H1 (cell line): ENCODE measurements around the gene TMEM202. TPM values are rescaled to one million over a fixed set of nuclear protein-coding genes. Genes with fewer than 3 reads are reported as not detected.

Experiments
- CTCF ChIA-PET: fragments of 300-600 bp; sonication (Branson Sonifier 250); formaldehyde crosslinking; loops from one replicate; lab custom pipeline; 2021; ENCODE audit not compliant: partially characterized antibody; lab: Charles Lee
- POLR2A ChIA-PET: fragments of 300-600 bp; sonication (Branson Sonifier 250); formaldehyde crosslinking; loops from one replicate; lab custom pipeline; 2021; ENCODE audit warnings: inconsistent platforms; ENCODE audit not compliant: partially characterized antibody; lab: Charles Lee
- DNase-seq, 2 experiments: peaks; one replicate each; pipeline versions ENCODE4 v3.0.0 to v3.0.0-alpha.2; 2010 to 2022; ENCODE audit warnings: low spot score in 2 of 2, low read depth in 1 of 2, mixed read lengths in 1 of 2
- FAIRE-seq: peaks from 2 replicates; lab custom pipeline; 2011; peaks lifted over from hg19 to GRCh38; lab: Jason Lieb, UNC
- H2AFZ ChIP-seq: 2 replicates; pipeline ENCODE4 v1.8.1; 2012; ENCODE audit warnings: low read length, inconsistent platforms
- H2AK5ac ChIP-seq: 2 replicates; pipeline ENCODE4 v1.6.1; 2013; ENCODE audit warnings: low read depth, low read length
- H2BK120ac ChIP-seq: replicated peaks from 2 replicates; pipeline ENCODE3; 2013; ENCODE audit warnings: low read depth, low read length, inconsistent platforms
- H2BK12ac ChIP-seq: 2 replicates; pipeline ENCODE4 v1.6.1; 2013; ENCODE audit warnings: low read depth, low read length
- H2BK15ac ChIP-seq: 2 replicates; pipeline ENCODE4 v1.6.1; 2013; ENCODE audit warnings: low read length
- H2BK20ac ChIP-seq: 2 replicates; pipeline ENCODE4 v1.6.1; 2013; ENCODE audit warnings: low read length
- H2BK5ac ChIP-seq: 2 replicates; pipeline ENCODE4 v1.6.1; 2013; ENCODE audit warnings: low read depth, low read length
- H3K14ac ChIP-seq: 2 replicates; pipeline ENCODE4 v1.6.1; 2013; ENCODE audit warnings: inconsistent platforms; ENCODE audit not compliant: insufficient read length
- H3K18ac ChIP-seq: 2 replicates; pipeline ENCODE4 v1.6.1; 2013; ENCODE audit warnings: low read length; ENCODE audit errors: extremely low read depth
- H3K23ac ChIP-seq: 2 replicates; pipeline ENCODE4 v1.6.1; 2013; ENCODE audit warnings: inconsistent platforms; ENCODE audit not compliant: insufficient read length
- H3K23me2 ChIP-seq: 2 replicates; pipeline ENCODE4 v1.6.1; 2013; ENCODE audit warnings: low read depth, low read length
- H3K27ac ChIP-seq: 2 replicates; pipeline ENCODE4 v1.6.1; 2011; ENCODE audit warnings: low read depth, low read length, inconsistent platforms
- H3K27me3 ChIP-seq, 4 experiments: replicated peaks in 1 of 4; 1 replicate in 1 of 4; 2 replicates in 3 of 4; pipeline versions ENCODE4 v1.6.1 to v1.8.1; 2011 to 2013; ENCODE audit warnings: low read length in 3 of 4, mild to moderate bottlenecking in 3 of 4, inconsistent platforms in 2 of 4, mixed read lengths in 2 of 4, moderate library complexity in 1 of 4; ENCODE audit not compliant: control insufficient read depth in 3 of 4, insufficient read depth in 3 of 4; ENCODE audit errors: extremely low read depth in 1 of 4
- H3K36me3 ChIP-seq, 4 experiments: 2 replicates each; pipeline versions ENCODE4 v1.6.1 to v1.8.1; 2011 to 2013; ENCODE audit warnings: mild to moderate bottlenecking in 4 of 4, low read length in 3 of 4, moderate library complexity in 2 of 4, control low read depth in 1 of 4, inconsistent platforms in 1 of 4; ENCODE audit not compliant: insufficient read depth in 4 of 4, control insufficient read depth in 2 of 4
- H3K4ac ChIP-seq: replicated peaks from 2 replicates; pipeline ENCODE3; 2013; ENCODE audit warnings: low read length, low read depth, mixed read lengths, inconsistent platforms; ENCODE audit not compliant: insufficient read length
- H3K4me1 ChIP-seq, 4 experiments: replicated peaks in 1 of 4; 1 replicate in 1 of 4; 2 replicates in 3 of 4; pipeline versions ENCODE4 v1.6.1 to v1.8.1; 2011 to 2013; ENCODE audit warnings: low read length in 3 of 4, inconsistent platforms in 2 of 4, mixed read lengths in 1 of 4; ENCODE audit not compliant: insufficient read depth in 4 of 4, control insufficient read depth in 3 of 4
- H3K4me2 ChIP-seq, 2 experiments: 2 replicates each; pipeline versions ENCODE4 v1.6.1 to v1.8.1; 2011 to 2013; ENCODE audit warnings: low read depth in 2 of 2, low read length in 2 of 2, control low read depth in 1 of 2, inconsistent platforms in 1 of 2, mild to moderate bottlenecking in 1 of 2; ENCODE audit not compliant: insufficient read depth in 1 of 2
- H3K4me3 ChIP-seq, 4 experiments: fragments of 200-600, 300-600 bp in 1 of 4; sonication (generic), shearing (Covaris generic), sonication (Bioruptor Twin) in 1 of 4; 2 replicates each; pipeline versions ENCODE4 v1.5.1 to v1.8.1; 2011 to 2016; ENCODE audit warnings: low read length in 4 of 4, low read depth in 3 of 4, control low read depth in 2 of 4, inconsistent platforms in 2 of 4, mild to moderate bottlenecking in 2 of 4, mixed read lengths in 1 of 4, moderate library complexity in 1 of 4; ENCODE audit not compliant: insufficient read depth in 2 of 4; ENCODE audit errors: extremely low read depth in 1 of 4
- H3K56ac ChIP-seq: replicated peaks from 2 replicates; pipeline ENCODE3; 2013; ENCODE audit warnings: low read depth, mild to moderate bottlenecking, mixed read lengths, low read length, inconsistent platforms; ENCODE audit not compliant: insufficient read length
- H3K79me1 ChIP-seq: 2 replicates; pipeline ENCODE4 v1.6.1; 2013; ENCODE audit warnings: low read depth, low read length, control low read depth
- H3K79me2 ChIP-seq, 2 experiments: 2 replicates each; pipeline versions ENCODE4 v1.6.1 to v1.8.1; 2012 to 2013; ENCODE audit warnings: low read length in 2 of 2, mild to moderate bottlenecking in 2 of 2, inconsistent platforms in 1 of 2; ENCODE audit not compliant: insufficient read depth in 2 of 2, control insufficient read depth in 1 of 2
- H3K9ac ChIP-seq, 4 experiments: replicated peaks in 1 of 4; 1 replicate in 1 of 4; 2 replicates in 3 of 4; pipeline versions ENCODE4 v1.6.1 to v1.8.1; 2011 to 2013; ENCODE audit warnings: low read depth in 3 of 4, low read length in 3 of 4, control low read depth in 2 of 4, mild to moderate bottlenecking in 2 of 4, moderate library complexity in 2 of 4, inconsistent platforms in 1 of 4; ENCODE audit errors: extremely low read depth in 1 of 4
- H3K9me3 ChIP-seq, 2 experiments: 2 replicates each; pipeline versions ENCODE4 v1.6.1 to v1.8.1; 2012 to 2013; ENCODE audit warnings: mild to moderate bottlenecking in 2 of 2, moderate library complexity in 2 of 2, control low read depth in 1 of 2, inconsistent platforms in 1 of 2, low read depth in 1 of 2, low read length in 1 of 2, mixed read lengths in 1 of 2; ENCODE audit not compliant: insufficient read depth in 2 of 2
- H4K20me1 ChIP-seq, 2 experiments: replicated peaks in 1 of 2; 2 replicates each; pipeline versions ENCODE3 to v1.8.1; 2011 to 2013; ENCODE audit warnings: inconsistent platforms in 2 of 2, low read length in 2 of 2, mild to moderate bottlenecking in 1 of 2; ENCODE audit not compliant: insufficient read depth in 2 of 2, control insufficient read depth in 1 of 2
- H4K5ac ChIP-seq: 2 replicates; pipeline ENCODE4 v1.6.1; 2013; ENCODE audit warnings: low read length, low read depth, mixed read lengths, inconsistent platforms; ENCODE audit not compliant: insufficient read length
- H4K8ac ChIP-seq: 2 replicates; pipeline ENCODE4 v1.8.0; 2013; ENCODE audit warnings: mild to moderate bottlenecking, moderate library complexity, low read length, inconsistent platforms; ENCODE audit not compliant: insufficient read depth; ENCODE audit errors: extremely low read depth
- H4K91ac ChIP-seq: replicated peaks from 2 replicates; pipeline ENCODE3; 2013; ENCODE audit warnings: low read length, mixed read lengths, inconsistent platforms; ENCODE audit not compliant: insufficient read length
- ATF2 ChIP-seq: IDR thresholded peaks from 2 replicates; pipeline ENCODE4 v1.6.1; 2012; ENCODE audit warnings: low read length, inconsistent platforms
- BACH1 ChIP-seq: IDR thresholded peaks from 2 replicates; pipeline ENCODE4 v1.6.1; 2012; ENCODE audit warnings: low read length, improper control_type of control experiment
- CBX5 ChIP-seq: fragments of 300-800, 300-1000 bp; sonication (generic); IDR thresholded peaks from 2 replicates; pipeline ENCODE4 v1.7.1; 2016; ENCODE audit warnings: antibody characterized with exemption, low read length, low read depth
- CEBPB ChIP-seq: IDR thresholded peaks from 2 replicates; pipeline ENCODE4 v1.6.1; 2012; ENCODE audit warnings: low read depth, low read length
- CREB1 ChIP-seq: IDR thresholded peaks from 2 replicates; pipeline ENCODE4 v1.6.1; 2012; ENCODE audit warnings: inconsistent platforms
- EP300 ChIP-seq, 2 experiments: IDR thresholded peaks; 1 replicate in 1 of 2; 2 replicates in 1 of 2; pipeline ENCODE4 v1.6.1; 2011 to 2012; ENCODE audit warnings: low read depth in 2 of 2, low read length in 2 of 2, mild to moderate bottlenecking in 2 of 2, borderline replicate concordance in 1 of 2, inconsistent platforms in 1 of 2, moderate library complexity in 1 of 2
- GTF2F1 ChIP-seq: IDR thresholded peaks from 2 replicates; pipeline ENCODE4 v1.6.1; 2012; ENCODE audit warnings: low read depth, low read length, improper control_type of control experiment, borderline replicate concordance
- MAFK ChIP-seq: IDR thresholded peaks from 2 replicates; pipeline ENCODE4 v1.6.1; 2012; ENCODE audit warnings: low read depth, mild to moderate bottlenecking, improper control_type of control experiment, low read length
- POU5F1 ChIP-seq: IDR thresholded peaks from 2 replicates; pipeline ENCODE4 v1.6.1; 2011; ENCODE audit warnings: low read depth, mild to moderate bottlenecking, low read length, moderate library complexity
- RBBP5 ChIP-seq: IDR thresholded peaks from 2 replicates; pipeline ENCODE4 v1.7.1; 2012; ENCODE audit warnings: low read depth, mild to moderate bottlenecking, inconsistent platforms, low read length, moderate library complexity, borderline replicate concordance
- RFX5 ChIP-seq: IDR thresholded peaks from 2 replicates; pipeline ENCODE4 v1.6.1; 2011; ENCODE audit warnings: low read depth, low read length, improper control_type of control experiment, borderline replicate concordance
- USF2 ChIP-seq: IDR thresholded peaks from 2 replicates; pipeline ENCODE4 v1.6.1; 2011; ENCODE audit warnings: low read length, improper control_type of control experiment
- whole genome bisulfite sequencing, 2 experiments: shearing (Covaris generic) in 1 of 2; methylation state at CpG; one replicate each; pipeline versions ENCODE4 v1.1.6 to v1.1.7; 2013 to 2015; ENCODE audit warnings: low lambda C conversion rate in 2 of 2, mixed read lengths in 2 of 2, inconsistent platforms in 1 of 2, low coverage in 1 of 2, missing lambda C conversion rate in 1 of 2; ENCODE audit not compliant: insufficient replicate concordance in 2 of 2, insufficient coverage in 1 of 2, insufficient read length in 1 of 2; ENCODE audit errors: extremely low coverage in 1 of 2, missing lambda C conversion rate in 1 of 2; 5-methylcytosine and 5-hydroxymethylcytosine counted together
- polyA plus RNA-seq, 7 experiments: library from polyadenylated mRNA; depleted of rRNA in 3 of 7; stranded (reverse) in 5 of 7; unstranded in 2 of 7; fragments of >200 nt in 5 of 7; fragments of 200-250 nt in 2 of 7; gene quantifications; 1 replicate in 5 of 7; 2 replicates in 1 of 7; 4 replicates in 1 of 7; pipeline versions ENCODE4 v1.2.1 to v1.2.3, GENCODE V29; 2011 to 2013; ENCODE audit warnings: missing spikeins in 2 of 7, mixed read lengths in 2 of 7
- total RNA-seq: library from RNA; stranded (reverse); fragmentation: NEBNext Ultra II Directional; extraction: Animal tissue kit (Norgen Biotek cat#: 25700); gene quantifications from 2 replicates; pipeline ENCODE4 v1.2.1, GENCODE V29; 2021

Gene TMEM202
- total and polyA plus RNA-seq, 2 of the 8 experiments (the other 6 are each of a cell fraction or from before 2014, with no cell fraction given), result not detected

DNA sequence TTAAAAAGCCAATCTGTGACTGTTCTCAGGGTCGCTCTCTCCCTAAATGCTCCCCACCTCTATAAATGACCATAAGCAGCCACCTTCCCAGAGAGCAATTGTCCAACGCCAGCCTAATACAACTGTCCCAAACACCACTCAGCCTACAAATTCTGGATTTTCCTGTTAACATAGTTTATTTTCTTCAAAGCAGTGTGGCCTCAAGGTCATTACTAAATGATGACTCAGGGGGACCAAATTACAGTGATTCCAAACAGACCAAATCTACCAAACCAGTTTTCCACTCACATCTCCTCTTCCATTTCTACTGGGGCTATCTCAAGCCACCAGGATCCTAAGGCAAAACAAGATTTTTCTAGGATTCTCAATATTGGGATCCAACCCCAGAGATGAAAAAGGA lies 44.8 kb upstream of the TMEM202 start:
- FAIRE-seq (no peak), DNase-seq (no peak)
- Histone ChIP-seq H4K8ac (no peak overlapping the region), H3K4ac (no peak overlapping the region), H3K23me2 (no peaks in the 10 kb centered on the region), H2BK120ac (no peak overlapping the region), H2BK5ac (no peak overlapping the region), H3K4me1 (no peaks in the 10 kb centered on the region), H3K4me3 (no peak overlapping the region), H3K9me3 (no peaks in the 10 kb centered on the region), H3K4me2 (no peak overlapping the region), H2AFZ (no peak overlapping the region), H4K20me1 (peaks cover 0 to 4% of the 10 kb centered on the region in 2 experiments), H2BK15ac (no peak overlapping the region), H3K27ac (no peak overlapping the region), H4K91ac (no peak overlapping the region), H2AK5ac (no peak overlapping the region), H3K9ac (no peak overlapping the region), H3K79me1 (no peaks in the 10 kb centered on the region; the same call in 1 of the 2 replicates), H2BK20ac (no peak overlapping the region), H3K18ac (no peak overlapping the region), H3K27me3 (no peaks in the 10 kb centered on the region), H2BK12ac (no peak overlapping the region), H4K5ac (no peak overlapping the region), H3K56ac (no peak overlapping the region), H3K23ac (no peak overlapping the region), H3K79me2 (no peaks in the 10 kb centered on the region), H3K36me3 (peaks cover 4 to 31% (median 21%) of the 10 kb centered on the region in 4 experiments; a peak in 7 of 8 replicates), H3K14ac (no peak overlapping the region)
- WGBS, 2 experiments, result 76% methylated on average over 2 of the region's 2 CpGs; no CpG with 5 or more reads in 1 of the 2 experiments
- ChIA-PET CTCF (interaction anchor here (1.2 kb wide), 1 partner anchor 12 kb away, joined by 5 read pairs; no protein-coding TSS in a partner anchor), POLR2A (no interaction called here)
- TF ChIP-seq ATF2, result no peak
- no peak for TF ChIP-seq CREB1
- TF ChIP-seq CEBPB, result no peak
- no peak for TF ChIP-seq BACH1
- no peak for TF ChIP-seq POU5F1
- TF ChIP-seq USF2, result no peak
- no peak for TF ChIP-seq RFX5
- no peak for TF ChIP-seq CBX5
- TF ChIP-seq EP300 (IDR thresholded peaks at IDR 0.05; ENCODE audit: borderline replicate concordance in 1 of 2, low read depth in 2 of 2, low read length in 2 of 2), result no peak
- no peak for TF ChIP-seq GTF2F1
- no peak for TF ChIP-seq RBBP5
- no peak for TF ChIP-seq MAFK
